GM21360 (cell line): ENCODE data around the gene LGALS9.

Experiments
- ATAC-seq: cut with Tn5 transposase; IDR thresholded peaks from one replicate; pipeline ENCODE4 v1.9.1; 2021; ENCODE audit warnings: mild to moderate bottlenecking, moderate library complexity; ENCODE audit not compliant: unreplicated experiment

LGALS9 gene

GRCh38 chr17:27602721-27603420 is 28.1 kb upstream of the LGALS9 start:
- no peak for ATAC-seq

GRCh38 chr17:27603421-27603770 is 27.6 kb upstream of the LGALS9 start:
- no peak for ATAC-seq

- ATAC-seq, result no peak
These were observed 26.9 kb upstream of the LGALS9 start for GRCh38 chr17:27603880-27604794.

- ATAC-seq, result no peak
These were observed 25.6 kb upstream of the LGALS9 start for GRCh38 chr17:27605409-27605808.

- no peak for ATAC-seq
These were observed 23.4 kb upstream of the LGALS9 start for GRCh38 chr17:27607521-27608091.

- no peak for ATAC-seq
These were observed 22.4 kb upstream of the LGALS9 start for GRCh38 chr17:27608328-27609230.

- ATAC-seq, result no peak
These were observed 21.2 kb upstream of the LGALS9 start for GRCh38 chr17:27609611-27610303.

- ATAC-seq, result no peak
These were observed 20.7 kb upstream of the LGALS9 start for GRCh38 chr17:27610304-27610677.

GRCh38 chr17:27612160-27612770 is 18.7 kb upstream of the LGALS9 start:
- ATAC-seq, result no peak

GRCh38 chr17:27613433-27613832 is 17.6 kb upstream of the LGALS9 start:
- ATAC-seq, result no peak

GRCh38 chr17:27615121-27615520 is 15.9 kb upstream of the LGALS9 start:
- no peak for ATAC-seq

GRCh38 chr17:27616414-27616813 is 14.6 kb upstream of the LGALS9 start:
- no peak for ATAC-seq

GRCh38 chr17:27618417-27618816 is 12.6 kb upstream of the LGALS9 start:
- no peak for ATAC-seq

- ATAC-seq, result no peak
These were observed 10.3 kb upstream of the LGALS9 start for GRCh38 chr17:27620721-27621120.

- ATAC-seq, result no peak
These were observed 9.5 kb upstream of the LGALS9 start for GRCh38 chr17:27621536-27621935.

GRCh38 chr17:27621942-27622559 is 8.9 kb upstream of the LGALS9 start:
- no peak for ATAC-seq

GRCh38 chr17:27622986-27623385 is 8.0 kb upstream of the LGALS9 start:
- no peak for ATAC-seq

GRCh38 chr17:27623614-27624013 is 7.4 kb upstream of the LGALS9 start:
- no peak for ATAC-seq

GRCh38 chr17:27624539-27624938 is 6.4 kb upstream of the LGALS9 start:
- ATAC-seq, result no peak
